GM21619 (cell line): ENCODE results near the gene POLR1D.

Source experiments
- ATAC-seq: cut with Tn5 transposase; IDR thresholded peaks from one replicate; pipeline ENCODE4 v1.9.1; 2021; ENCODE audit not compliant: unreplicated experiment

POLR1D gene

GRCh38 chr13:27670861-27671260, 49.2 kb downstream of the POLR1D start:
- no peak for ATAC-seq

- ATAC-seq: no peak
Observed at GRCh38 chr13:27672025-27672424, 50.3 kb downstream of the POLR1D start.
